Peyer's patch (tissue), 4 donors: ENCODE measurements around the gene CTR9. TPM values are rescaled to one million over a fixed set of nuclear protein-coding genes. Genes with fewer than 3 reads are reported as not detected.

ENCODE experiments used
- DNase-seq, 3 donors: peaks; one replicate each; pipeline ENCODE4 v3.0.0-alpha.2; 2017 to 2019
- H3K27ac ChIP-seq, 4 donors: fragments of 200-600 bp; sonication (generic); one replicate each; pipeline ENCODE4 v1.5.1; 2016 to 2019
- H3K27me3 ChIP-seq, 2 donors: fragments of 200-600 bp; sonication (generic); one replicate each; pipeline ENCODE4 v1.5.1; 2019
- H3K36me3 ChIP-seq, 3 donors: fragments of 200-600 bp; sonication (generic); one replicate each; pipeline ENCODE4 v1.5.1; 2016 to 2019
- H3K4me1 ChIP-seq, 4 donors: fragments of 200-600 bp; sonication (generic); one replicate each; pipeline ENCODE4 v1.5.1; 2016 to 2019
- H3K4me3 ChIP-seq, 4 donors: fragments of 200-600 bp; sonication (generic); 1 replicate in 3 of 4; 2 replicates in 1 of 4; pipeline ENCODE4 v1.5.1; 2016 to 2019; ENCODE audit warnings: mild to moderate bottlenecking in 1 of 4
- H3K9me3 ChIP-seq, 4 donors: fragments of 200-600 bp; sonication (generic); one replicate each; pipeline ENCODE4 v1.5.1; 2016 to 2019; ENCODE audit warnings: mild to moderate bottlenecking in 1 of 4
- POLR2A ChIP-seq, 2 donors: fragments of 450-650 bp; IDR thresholded peaks; one replicate each; pipeline ENCODE4 v1.5.1; 2017; ENCODE audit warnings: antibody characterized with exemption in 2 of 2, mild to moderate bottlenecking in 2 of 2, moderate library complexity in 2 of 2
- small RNA-seq, 2 donors: library from RNA; depleted of rRNA; stranded (forward); fragments of <200 nt; gene quantifications; one replicate each; pipeline ENCODE3, GENCODE V24; 2016
- total RNA-seq, 4 donors: library from RNA; depleted of rRNA; stranded (reverse); fragments of >200 nt; gene quantifications; one replicate each; pipeline ENCODE4 v1.1.0, GENCODE V29; 2016
- TF ChIP-seq, protein P1 (sequence below), 6 experiments: fragments of 450-650 bp in 4 of 6; fragments of 200-600 bp in 2 of 6; sonication (generic) in 1 of 6; IDR thresholded peaks; one replicate each; pipeline ENCODE4 v1.5.1; 2017 to 2019; ENCODE audit warnings: antibody characterized with exemption in 6 of 6, mild to moderate bottlenecking in 3 of 6, moderate library complexity in 1 of 6

Gene CTR9
- total RNA-seq, 4 donors from 2014 or later: 15.0 to 31.0 (median 22.4) TPM

DNA sequence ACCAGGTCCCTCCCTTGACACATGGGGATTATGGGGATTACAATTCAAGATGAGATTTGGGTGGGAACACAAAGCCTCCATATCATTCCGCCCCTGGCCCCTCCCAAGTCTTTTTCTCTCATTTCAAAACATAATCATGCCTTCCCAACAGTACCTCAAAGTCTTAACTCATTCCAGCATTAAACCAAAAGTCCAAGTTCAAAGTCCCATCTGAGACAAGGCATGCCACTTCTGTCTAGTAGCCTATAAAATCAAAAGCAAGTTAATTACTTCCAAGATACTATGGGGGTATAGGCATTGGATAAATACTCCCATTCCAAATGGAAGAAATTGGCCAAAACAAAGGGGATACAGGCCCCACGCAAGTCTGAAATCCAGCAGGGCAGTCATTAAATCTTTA, 77.4 kb downstream of the CTR9 start:
- no peaks in the 10 kb centered on the region for H3K9me3 ChIP-seq
- DNase-seq: no peak
- H3K27ac ChIP-seq: no peak overlapping the region
- H3K27me3 ChIP-seq: no peaks in the 10 kb centered on the region
- H3K36me3 ChIP-seq: no peaks in the 10 kb centered on the region
- no peaks in the 10 kb centered on the region for H3K4me1 ChIP-seq
- no peak overlapping the region for H3K4me3 ChIP-seq
- TF ChIP-seq, protein P1, sequence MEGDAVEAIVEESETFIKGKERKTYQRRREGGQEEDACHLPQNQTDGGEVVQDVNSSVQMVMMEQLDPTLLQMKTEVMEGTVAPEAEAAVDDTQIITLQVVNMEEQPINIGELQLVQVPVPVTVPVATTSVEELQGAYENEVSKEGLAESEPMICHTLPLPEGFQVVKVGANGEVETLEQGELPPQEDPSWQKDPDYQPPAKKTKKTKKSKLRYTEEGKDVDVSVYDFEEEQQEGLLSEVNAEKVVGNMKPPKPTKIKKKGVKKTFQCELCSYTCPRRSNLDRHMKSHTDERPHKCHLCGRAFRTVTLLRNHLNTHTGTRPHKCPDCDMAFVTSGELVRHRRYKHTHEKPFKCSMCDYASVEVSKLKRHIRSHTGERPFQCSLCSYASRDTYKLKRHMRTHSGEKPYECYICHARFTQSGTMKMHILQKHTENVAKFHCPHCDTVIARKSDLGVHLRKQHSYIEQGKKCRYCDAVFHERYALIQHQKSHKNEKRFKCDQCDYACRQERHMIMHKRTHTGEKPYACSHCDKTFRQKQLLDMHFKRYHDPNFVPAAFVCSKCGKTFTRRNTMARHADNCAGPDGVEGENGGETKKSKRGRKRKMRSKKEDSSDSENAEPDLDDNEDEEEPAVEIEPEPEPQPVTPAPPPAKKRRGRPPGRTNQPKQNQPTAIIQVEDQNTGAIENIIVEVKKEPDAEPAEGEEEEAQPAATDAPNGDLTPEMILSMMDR (IDR thresholded peaks at IDR 0.05): no peak
- TF ChIP-seq POLR2A (IDR thresholded peaks at IDR 0.05): no peak

DNA sequence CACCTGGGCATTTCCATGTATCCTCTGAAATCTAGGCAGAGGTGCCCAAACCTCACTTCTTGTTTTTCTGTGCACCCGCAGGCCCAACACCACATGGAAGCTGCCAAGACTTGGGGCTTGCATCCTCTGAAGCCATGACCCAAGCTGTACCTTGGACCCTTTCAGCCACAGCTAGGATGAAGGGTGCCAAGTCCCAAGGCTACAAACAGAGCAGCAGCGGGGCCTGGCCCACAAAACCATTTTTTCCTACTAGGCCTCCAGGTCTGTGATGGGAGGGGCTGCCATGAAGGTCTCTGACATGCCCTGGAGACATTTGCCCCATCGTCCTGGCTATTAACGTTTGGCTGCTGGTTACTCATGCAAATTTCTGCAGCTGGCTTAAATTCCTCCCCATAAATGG, 78.1 kb downstream of the CTR9 start:
- no peak for DNase-seq
- Histone ChIP-seq H3K27ac (no peak overlapping the region), H3K4me1 (no peaks in the 10 kb centered on the region), H3K36me3 (no peaks in the 10 kb centered on the region), H3K9me3 (no peaks in the 10 kb centered on the region), H3K4me3 (no peak overlapping the region), H3K27me3 (no peaks in the 10 kb centered on the region)
- TF ChIP-seq, protein P1 (IDR thresholded peaks at IDR 0.05): no peak
- no peak for TF ChIP-seq POLR2A (IDR thresholded peaks at IDR 0.05)

Small RNAs within 50 kb of the gene (small RNA-seq; reads per million reads assigned to genes)
- gene RF00019 (0 reads per million in 2 donors), gene SNORD97 (0 reads per million in 2 donors)

Other genes with a start within 250 kb of the CTR9 start
- 10 to 100 TPM; 28.1 to 35.1 (median 33.5) TPM for gene RNF141, start 210.1 kb upstream of the CTR9 start, total RNA-seq
- 10 to 100 TPM in 3 of 4 donors, 1 to 10 TPM in 1; 4.1 to 50.3 (median 21.4) TPM for gene LYVE1, start 182.6 kb upstream of the CTR9 start, total RNA-seq
- gene IRAG1, start 57.5 kb upstream of the CTR9 start, total RNA-seq: 10 to 100 TPM in 2 of 4 donors, 1 to 10 TPM in 2; 4.2 to 44.6 (median 11.8) TPM
- gene EIF4G2, start 57.7 kb downstream of the CTR9 start, total RNA-seq: 100 to 1,000 TPM; 339 to 452 (median 371) TPM
- gene ZBED5, start 106.8 kb downstream of the CTR9 start, total RNA-seq: 10 to 100 TPM; 23.8 to 47.0 (median 31.9) TPM